ENCODE results near the gene CRPPA. TPM values are rescaled to one million over a fixed set of nuclear protein-coding genes. Genes with fewer than 3 reads are reported as not detected.

The CRPPA gene
- total RNA-seq, 1 experiment from 2014 or later, result 1.6 TPM

GRCh38 chr7:16392990-16393523 lies 28.3 kb downstream of the CRPPA start:
- no peaks in the 10 kb centered on the region for H3K4me1 ChIP-seq (ENCODE audit: control insufficient read depth in 1 of 2, insufficient read depth in 2 of 2, low read length in 2 of 2)
- no peaks in the 10 kb centered on the region for H3K79me2 ChIP-seq (ENCODE audit: insufficient read depth, low read length)
- H3K27ac ChIP-seq (ENCODE audit: low read depth, low read length), result no peak overlapping the region
- no peaks in the 10 kb centered on the region for H3K36me3 ChIP-seq (ENCODE audit: control insufficient read depth in 1 of 2, insufficient read depth in 2 of 2, low read length in 2 of 2)
- H3K9ac ChIP-seq (ENCODE audit: low read length), result no peak overlapping the region
- RAD21 ChIA-PET (ENCODE audit: low non-redundant PET in 1 of 2, low total read pairs in 2 of 2, uncharacterized antibody in 2 of 2, unreplicated experiment in 2 of 2), result no interaction called here
- ATAC-seq (no peak), DNase-seq (ENCODE audit: low read depth, low spot score) (no peak)
- no peak overlapping the region for H2AFZ ChIP-seq (ENCODE audit: low read depth, low read length, poor library complexity, severe bottlenecking)
- no TSS peak for BruUV-seq (replicated peaks)
- no peaks in the 10 kb centered on the region for H3K27me3 ChIP-seq (ENCODE audit: insufficient read depth, low read length)
- peaks cover 0 to 17% of the 10 kb centered on the region in 2 experiments; a peak in 1 of 4 replicates for H3K9me3 ChIP-seq (ENCODE audit: control insufficient read depth in 1 of 2, insufficient read depth in 1 of 2, low read depth in 1 of 2, low read length in 2 of 2)
- no peaks in the 10 kb centered on the region for H3K9me2 ChIP-seq (ENCODE audit: insufficient read depth)
- intact Hi-C loops (cut with micrococcal nuclease), result no loop called here
- H3K4me2 ChIP-seq (ENCODE audit: low read length), result no peak overlapping the region
- POLR2A ChIA-PET, result no interaction called here
- no peak overlapping the region for H3K4me3 ChIP-seq (replicated peaks in 1 of 2; ENCODE audit: low read depth in 1 of 2, low read length in 2 of 2)
- CTCF ChIA-PET, result no interaction called here
- TF ChIP-seq ATF3 (IDR thresholded peaks at IDR 0.05) (no peak), RAD21 (IDR thresholded peaks at IDR 0.05; ENCODE audit: low read depth) (no peak), EZH2 (IDR thresholded peaks at IDR 0.05) (no peak), SIN3A (IDR thresholded peaks at IDR 0.05; ENCODE audit: low read depth) (no peak), YY1 (IDR thresholded peaks at IDR 0.05; ENCODE audit: extremely low read depth, insufficient replicate concordance, low read depth, low read length) (no peak), POLR2AphosphoS5 (IDR thresholded peaks at IDR 0.05; ENCODE audit: low read depth, low read length) (no peak), POLR2A (IDR thresholded peaks at IDR 0.05; ENCODE audit: borderline replicate concordance, extremely low read depth, insufficient read depth, insufficient read length) (no peak), JUND (IDR thresholded peaks at IDR 0.05) (no peak), CTCF (IDR thresholded peaks at IDR 0.05 in 2 of 3, conservative IDR thresholded peaks at IDR 0.05 in 1 of 3; ENCODE audit: borderline replicate concordance in 1 of 3, insufficient read depth in 1 of 3, low read depth in 2 of 3, low read length in 2 of 3) (no peak), EZH2phosphoT487 (IDR thresholded peaks at IDR 0.05; ENCODE audit: borderline replicate concordance) (no peak), EGR1 (IDR thresholded peaks at IDR 0.05; ENCODE audit: low read depth) (no peak), CEBPB (IDR thresholded peaks at IDR 0.05; ENCODE audit: low read depth) (no peak), REST (IDR thresholded peaks at IDR 0.05; ENCODE audit: low read depth) (no peak), ZNF274 (IDR thresholded peaks at IDR 0.05; ENCODE audit: low read depth, low read length) (no peak), ZBTB33 (IDR thresholded peaks at IDR 0.05; ENCODE audit: extremely low read depth, insufficient replicate concordance, low read length) (no peak), MAX (IDR thresholded peaks at IDR 0.05) (no peak), CBX3 (IDR thresholded peaks at IDR 0.05; ENCODE audit: low read depth) (no peak)
- no peaks in the 10 kb centered on the region for H4K20me1 ChIP-seq (ENCODE audit: insufficient read depth)

All from HCT116 (cell line).